Thoracic aorta (tissue), 2 donors: Measurements from ENCODE around the gene ARHGEF18. TPM values are rescaled to one million over a fixed set of nuclear protein-coding genes. Genes with fewer than 3 reads are reported as not detected.

ENCODE experiments used
- ATAC-seq: fragments of 150-250 bp; one replicate; pipeline ENCODE4 v1.8.0; 2017; ENCODE audit warnings: low read depth; ENCODE audit not compliant: insufficient number of reproducible peaks, low FRiP score
- DNase-seq: peaks from one replicate; pipeline ENCODE4 v3.0.0-alpha.2; 2020; ENCODE audit warnings: low spot score
- H3K27ac ChIP-seq, 2 donors: fragments of 200-600 bp; sonication (generic); 1 replicate in 1 of 2; 2 replicates in 1 of 2; pipeline ENCODE4 v1.5.1; 2016; ENCODE audit warnings: mild to moderate bottlenecking in 2 of 2, moderate library complexity in 2 of 2
- H3K27me3 ChIP-seq: fragments of 200-600 bp; sonication (generic); replicated peaks from 2 replicates; pipeline ENCODE4 v1.6.0; 2016; ENCODE audit warnings: mild to moderate bottlenecking; ENCODE audit not compliant: insufficient read depth
- H3K36me3 ChIP-seq: fragments of 200-600 bp; sonication (generic); one replicate; pipeline ENCODE4 v1.5.1; 2016
- H3K4me1 ChIP-seq, 2 donors: fragments of 200-600 bp; sonication (generic); 1 replicate in 1 of 2; 2 replicates in 1 of 2; pipeline versions ENCODE4 v1.5.1 to v1.6.0; 2016; ENCODE audit warnings: low read depth in 2 of 2, mild to moderate bottlenecking in 1 of 2; ENCODE audit not compliant: control insufficient read depth in 1 of 2
- H3K4me3 ChIP-seq: fragments of 200-600 bp; sonication (generic); 2 replicates; pipeline ENCODE4 v1.5.1; 2016; ENCODE audit warnings: mild to moderate bottlenecking
- H3K9me3 ChIP-seq: fragments of 200-600 bp; sonication (generic); 2 replicates; pipeline ENCODE4 v1.5.1; 2016
- CTCF ChIP-seq: fragments of 200-600 bp; sonication (generic); IDR thresholded peaks from one replicate; pipeline ENCODE4 v1.5.1; 2019; ENCODE audit warnings: antibody characterized with exemption
- total RNA-seq, 2 donors: library from RNA; depleted of rRNA; stranded (reverse); fragments of >200 nt; gene quantifications; one replicate each; pipeline versions ENCODE4 v1.1.0 to v1.2.3, GENCODE V29; 2016

The ARHGEF18 gene
- total RNA-seq, 2 donors from 2014 or later = 21.8 to 22.7 TPM

- Histone ChIP-seq H3K36me3 (no peaks in the 10 kb centered on the region), H3K27me3 (no peaks in the 10 kb centered on the region), H3K4me1 (peaks cover 0 to 4% of the 10 kb centered on the region in 2 donors), H3K4me3 (no peak overlapping the region), H3K27ac (no peak overlapping the region), H3K9me3 (no peaks in the 10 kb centered on the region)
- peak; percentile 14 for TF ChIP-seq CTCF
- DNase-seq = no peak
- no peak for ATAC-seq
Measured at GRCh38 chr19:7326105-7326877, 22.4 kb upstream of the ARHGEF18 start.

- Histone ChIP-seq H3K4me1 (no peaks in the 10 kb centered on the region), H3K9me3 (no peaks in the 10 kb centered on the region), H3K36me3 (no peaks in the 10 kb centered on the region), H3K4me3 (no peak overlapping the region), H3K27ac (no peak overlapping the region), H3K27me3 (no peaks in the 10 kb centered on the region)
- no peak for TF ChIP-seq CTCF
- no peak for DNase-seq
- ATAC-seq = no peak
Measured at GRCh38 chr19:7327802-7328201, 20.9 kb upstream of the ARHGEF18 start.

- Histone ChIP-seq H3K4me3 (no peak overlapping the region), H3K36me3 (no peaks in the 10 kb centered on the region), H3K27ac (no peak overlapping the region), H3K9me3 (no peaks in the 10 kb centered on the region), H3K27me3 (no peaks in the 10 kb centered on the region), H3K4me1 (no peaks in the 10 kb centered on the region)
- no peak for TF ChIP-seq CTCF
- ATAC-seq = no peak
- DNase-seq = no peak
Measured at GRCh38 chr19:7328647-7329046, 20.1 kb upstream of the ARHGEF18 start.

- Histone ChIP-seq H3K4me1 (no peaks in the 10 kb centered on the region), H3K36me3 (no peaks in the 10 kb centered on the region), H3K27ac (no peak overlapping the region), H3K9me3 (no peaks in the 10 kb centered on the region), H3K4me3 (no peak overlapping the region), H3K27me3 (no peaks in the 10 kb centered on the region)
- DNase-seq (no peak), ATAC-seq (no peak)
- no peak for TF ChIP-seq CTCF
Measured at GRCh38 chr19:7331446-7331845, 17.3 kb upstream of the ARHGEF18 start.

GRCh38 chr19:7333198-7334118 lies 15.3 kb upstream of the ARHGEF18 start:
- no peak for TF ChIP-seq CTCF
- H3K9me3 ChIP-seq = no peaks in the 10 kb centered on the region
- H3K27ac ChIP-seq = no peak overlapping the region
- no peak for ATAC-seq
- peaks cover 0 to 5% of the 10 kb centered on the region in 2 donors for H3K4me1 ChIP-seq
- no peak overlapping the region for H3K4me3 ChIP-seq
- no peak for DNase-seq
- H3K36me3 ChIP-seq = no peaks in the 10 kb centered on the region
- H3K27me3 ChIP-seq = no peaks in the 10 kb centered on the region
